ENCODE measurements around the gene ISCA2.

Gene ISCA2

DNA sequence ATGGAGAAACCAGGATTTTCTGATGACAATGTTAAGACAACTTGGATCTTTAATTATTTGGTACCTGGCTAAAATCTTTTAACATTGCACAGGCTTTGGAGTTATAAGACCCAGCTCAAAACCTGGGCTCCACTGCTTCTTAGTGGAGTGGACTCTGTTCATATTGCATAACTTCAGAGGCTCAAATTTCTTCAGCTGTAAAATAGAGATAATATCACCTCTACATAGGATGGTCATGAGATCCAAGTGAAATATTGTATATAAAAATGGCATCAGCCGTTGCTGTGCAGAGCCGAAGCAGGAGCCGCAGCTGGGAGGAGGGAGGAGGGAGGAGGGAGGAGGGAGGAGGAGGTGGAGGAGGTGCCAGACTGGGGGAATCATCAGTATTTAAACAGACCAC, 11.0 kb upstream of the ISCA2 start:
- Histone ChIP-seq H4K8ac (ENCODE audit: low read depth, low read length) (no peak overlapping the region), H3K79me1 (ENCODE audit: low read length) (no peaks in the 10 kb centered on the region), H3K23ac (ENCODE audit: low read length) (no peak overlapping the region), H3K36me3 (ENCODE audit: control insufficient read depth in 1 of 2, insufficient read depth in 2 of 2, low read length in 2 of 2) (peaks cover 15 to 18% of the 10 kb centered on the region in 2 experiments), H3K9ac (ENCODE audit: low read length) (no peak overlapping the region), H2AK5ac (ENCODE audit: low read length) (no peak overlapping the region), H3K27me3 (ENCODE audit: insufficient read depth, low read length) (no peaks in the 10 kb centered on the region), H3K14ac (ENCODE audit: low read length) (no peak overlapping the region), H2BK120ac (ENCODE audit: insufficient read depth, low read length, poor library complexity) (no peak overlapping the region), H2BK12ac (ENCODE audit: low read length) (no peak overlapping the region), H3K18ac (ENCODE audit: low read length) (no peak overlapping the region), H4K91ac (ENCODE audit: low read depth, low read length) (no peak overlapping the region), H2BK5ac (ENCODE audit: low read depth, low read length, poor library complexity) (no peak overlapping the region), H3K4me3 (ENCODE audit: low read depth, low read length) (no peak overlapping the region), H3K4ac (ENCODE audit: low read depth, low read length) (no peak overlapping the region), H3K27ac (ENCODE audit: low read depth, low read length) (no peak overlapping the region), H2AFZ (ENCODE audit: insufficient read depth, low read length, poor library complexity) (no peak overlapping the region), H4K12ac (ENCODE audit: low read depth, low read length) (no peak overlapping the region), H3K79me2 (ENCODE audit: control insufficient read depth, insufficient read depth, low read length, poor library complexity) (no peaks in the 10 kb centered on the region), H3K4me1 (ENCODE audit: control insufficient read depth in 1 of 2, insufficient read depth in 2 of 2, low read length in 2 of 2) (peaks cover 9 to 17% of the 10 kb centered on the region in 2 experiments), H3K4me2 (ENCODE audit: low read length) (no peak overlapping the region), H3K9me3 (ENCODE audit: insufficient read depth, low read depth, low read length) (no peaks in the 10 kb centered on the region)
- no peak for DNase-seq
- no CpG with 5 or more reads among the region's 3 CpGs for WGBS (ENCODE audit: extremely low coverage, insufficient coverage, insufficient read length)

DNA sequence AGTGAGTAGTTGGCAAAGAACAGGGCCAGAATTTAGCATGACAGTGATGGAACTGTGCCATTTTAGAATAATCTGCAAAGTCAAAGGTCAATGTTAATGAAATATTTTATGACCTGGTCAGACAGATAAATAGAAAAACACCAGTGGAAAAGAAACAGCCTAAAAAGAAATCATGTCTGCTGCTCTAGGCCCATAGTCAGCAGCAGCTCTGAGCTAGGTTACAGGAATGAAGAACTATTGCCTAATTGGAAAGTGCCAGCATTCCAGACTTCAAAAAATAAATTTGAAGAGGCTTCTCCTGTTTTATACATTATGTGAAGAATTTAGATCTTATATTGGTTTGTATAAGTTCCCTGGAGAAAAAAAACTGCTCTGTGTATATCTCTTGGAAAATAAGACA, 10.2 kb upstream of the ISCA2 start:
- Histone ChIP-seq H4K12ac (ENCODE audit: low read depth, low read length) (no peak overlapping the region), H2AFZ (ENCODE audit: insufficient read depth, low read length, poor library complexity) (no peak overlapping the region), H4K91ac (ENCODE audit: low read depth, low read length) (no peak overlapping the region), H3K79me1 (ENCODE audit: low read length) (no peaks in the 10 kb centered on the region), H3K36me3 (ENCODE audit: control insufficient read depth in 1 of 2, insufficient read depth in 2 of 2, low read length in 2 of 2) (peaks cover 13 to 18% of the 10 kb centered on the region in 2 experiments), H3K14ac (ENCODE audit: low read length) (no peak overlapping the region), H4K8ac (ENCODE audit: low read depth, low read length) (no peak overlapping the region), H3K4me2 (ENCODE audit: low read length) (no peak overlapping the region), H3K9ac (ENCODE audit: low read length) (no peak overlapping the region), H3K27ac (ENCODE audit: low read depth, low read length) (no peak overlapping the region), H3K18ac (ENCODE audit: low read length) (no peak overlapping the region), H3K27me3 (ENCODE audit: insufficient read depth, low read length) (no peaks in the 10 kb centered on the region), H3K4ac (ENCODE audit: low read depth, low read length) (no peak overlapping the region), H2BK12ac (ENCODE audit: low read length) (no peak overlapping the region), H2AK5ac (ENCODE audit: low read length) (no peak overlapping the region), H2BK5ac (ENCODE audit: low read depth, low read length, poor library complexity) (no peak overlapping the region), H3K79me2 (ENCODE audit: control insufficient read depth, insufficient read depth, low read length, poor library complexity) (no peaks in the 10 kb centered on the region), H3K23ac (ENCODE audit: low read length) (no peak overlapping the region), H3K4me3 (ENCODE audit: low read depth, low read length) (no peak overlapping the region), H2BK120ac (ENCODE audit: insufficient read depth, low read length, poor library complexity) (no peak overlapping the region), H3K9me3 (ENCODE audit: insufficient read depth, low read depth, low read length) (no peaks in the 10 kb centered on the region), H3K4me1 (ENCODE audit: control insufficient read depth in 1 of 2, insufficient read depth in 2 of 2, low read length in 2 of 2) (peaks cover 11 to 18% of the 10 kb centered on the region in 2 experiments)
- DNase-seq, result peak in 1 of 2 donors; percentile 70

DNA sequence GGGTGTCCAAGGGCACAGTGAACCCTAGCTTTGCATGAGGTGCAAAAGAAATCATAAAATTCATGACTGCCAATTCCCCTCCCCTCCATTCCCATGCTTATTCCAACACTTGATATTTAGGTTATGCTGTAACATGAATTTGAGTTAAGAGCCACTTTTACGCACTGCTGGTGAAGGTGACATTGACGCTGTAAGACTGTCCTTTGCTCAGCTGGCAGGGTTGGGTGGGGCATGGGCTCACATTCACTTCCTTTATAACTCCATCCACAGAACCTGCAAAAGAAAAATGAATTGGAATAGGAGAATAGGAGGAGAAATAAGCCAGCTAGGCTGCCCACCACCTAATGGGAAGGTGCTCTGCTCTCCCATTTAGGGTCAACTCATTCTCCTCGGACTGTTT, 7.4 kb upstream of the ISCA2 start:
- Histone ChIP-seq H2BK120ac (ENCODE audit: insufficient read depth, low read length, poor library complexity) (no peak overlapping the region), H3K14ac (ENCODE audit: low read length) (no peak overlapping the region), H2AK5ac (ENCODE audit: low read length) (no peak overlapping the region), H3K9ac (ENCODE audit: low read length) (no peak overlapping the region), H4K91ac (ENCODE audit: low read depth, low read length) (no peak overlapping the region), H4K8ac (ENCODE audit: low read depth, low read length) (no peak overlapping the region), H3K23ac (ENCODE audit: low read length) (no peak overlapping the region), H4K12ac (ENCODE audit: low read depth, low read length) (no peak overlapping the region), H3K4me3 (ENCODE audit: low read depth, low read length) (no peak overlapping the region), H3K79me1 (ENCODE audit: low read length) (no peaks in the 10 kb centered on the region), H3K18ac (ENCODE audit: low read length) (peak overlapping the region; percentile 70), H3K4ac (ENCODE audit: low read depth, low read length) (no peak overlapping the region), H3K27ac (ENCODE audit: low read depth, low read length) (no peak overlapping the region), H3K79me2 (ENCODE audit: control insufficient read depth, insufficient read depth, low read length, poor library complexity) (no peaks in the 10 kb centered on the region), H3K9me3 (ENCODE audit: insufficient read depth, low read depth, low read length) (no peaks in the 10 kb centered on the region), H2BK12ac (ENCODE audit: low read length) (no peak overlapping the region), H3K27me3 (ENCODE audit: insufficient read depth, low read length) (no peaks in the 10 kb centered on the region), H3K36me3 (ENCODE audit: control insufficient read depth in 1 of 2, insufficient read depth in 2 of 2, low read length in 2 of 2) (peaks cover 10 to 16% of the 10 kb centered on the region in 2 experiments), H2AFZ (ENCODE audit: insufficient read depth, low read length, poor library complexity) (no peak overlapping the region), H2BK5ac (ENCODE audit: low read depth, low read length, poor library complexity) (no peak overlapping the region), H3K4me2 (ENCODE audit: low read length) (no peak overlapping the region), H3K4me1 (ENCODE audit: control insufficient read depth in 1 of 2, insufficient read depth in 2 of 2, low read length in 2 of 2) (peaks cover 9 to 19% of the 10 kb centered on the region in 2 experiments)
- WGBS (ENCODE audit: extremely low coverage, insufficient coverage, insufficient read length), result no CpG with 5 or more reads among the region's 3 CpGs
- no peak for DNase-seq

DNA sequence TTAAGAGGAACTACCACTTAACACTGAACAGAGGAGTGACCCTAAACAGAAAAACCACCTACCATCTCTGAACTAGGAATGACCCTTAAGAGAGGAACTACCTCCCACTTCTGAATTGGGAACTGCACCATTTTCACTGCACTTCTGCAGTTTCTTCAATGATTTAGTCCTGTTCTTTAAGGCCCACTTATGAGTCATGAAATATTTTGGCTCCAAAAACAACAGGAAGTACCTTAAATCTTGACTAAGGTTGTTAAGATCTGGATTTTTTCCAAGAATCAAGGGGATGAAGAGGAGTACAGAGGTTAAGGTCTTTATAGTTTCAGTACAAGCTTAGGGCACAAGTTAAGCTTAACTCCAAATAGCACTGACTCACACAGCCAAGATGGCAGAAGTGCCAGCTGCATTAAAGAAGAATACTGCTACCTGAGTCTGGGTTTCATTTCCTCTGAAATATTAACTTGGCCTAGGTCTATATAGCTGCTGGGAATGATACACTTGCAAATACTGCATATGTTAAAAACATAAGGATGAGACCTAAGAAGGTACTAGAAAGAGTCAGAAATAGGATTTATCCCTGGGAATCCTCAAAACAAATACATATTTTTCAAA, 4.7 kb upstream of the ISCA2 start:
- Histone ChIP-seq H3K4me3 (ENCODE audit: low read depth, low read length) (no peak overlapping the region), H2BK12ac (ENCODE audit: low read length) (no peak overlapping the region), H2BK120ac (ENCODE audit: insufficient read depth, low read length, poor library complexity) (no peak overlapping the region), H3K4me1 (ENCODE audit: control insufficient read depth in 1 of 2, insufficient read depth in 2 of 2, low read length in 2 of 2) (peaks cover 11 to 19% of the 10 kb centered on the region in 2 experiments), H4K91ac (ENCODE audit: low read depth, low read length) (no peak overlapping the region), H3K4me2 (ENCODE audit: low read length) (no peak overlapping the region), H3K4ac (ENCODE audit: low read depth, low read length) (no peak overlapping the region), H3K79me2 (ENCODE audit: control insufficient read depth, insufficient read depth, low read length, poor library complexity) (peaks cover 7% of the 10 kb centered on the region), H3K27me3 (ENCODE audit: insufficient read depth, low read length) (no peaks in the 10 kb centered on the region), H3K14ac (ENCODE audit: low read length) (no peak overlapping the region), H2BK5ac (ENCODE audit: low read depth, low read length, poor library complexity) (no peak overlapping the region), H3K9ac (ENCODE audit: low read length) (no peak overlapping the region), H3K27ac (ENCODE audit: low read depth, low read length) (no peak overlapping the region), H3K79me1 (ENCODE audit: low read length) (peaks cover 8% of the 10 kb centered on the region), H3K36me3 (ENCODE audit: control insufficient read depth in 1 of 2, insufficient read depth in 2 of 2, low read length in 2 of 2) (peaks cover 8 to 9% of the 10 kb centered on the region in 2 experiments), H2AK5ac (ENCODE audit: low read length) (no peak overlapping the region), H3K23ac (ENCODE audit: low read length) (no peak overlapping the region), H2AFZ (ENCODE audit: insufficient read depth, low read length, poor library complexity) (no peak overlapping the region), H4K12ac (ENCODE audit: low read depth, low read length) (no peak overlapping the region), H3K9me3 (ENCODE audit: insufficient read depth, low read depth, low read length) (no peaks in the 10 kb centered on the region), H3K18ac (ENCODE audit: low read length) (no peak overlapping the region), H4K8ac (ENCODE audit: low read depth, low read length) (no peak overlapping the region)
- peak in 1 of 2 donors; percentile 27 for DNase-seq
